Cardiac muscle cell (in vitro differentiated cells and primary cell): Measurements from ENCODE around the gene EIF1B. TPM values are rescaled to one million over a fixed set of nuclear protein-coding genes. Genes with fewer than 3 reads are reported as not detected.

Experiments
- DNase-seq, 2 donors: peaks; one replicate each; pipeline versions ENCODE4 v3.0.0 to v3.0.0-alpha.2; 2010 to 2017; ENCODE audit warnings: low read depth in 1 of 2, low spot score in 1 of 2
- H3K27ac ChIP-seq: fragments of 200-600 bp; sonication (generic); 2 replicates; pipeline ENCODE4 v1.5.1; 2016
- H3K27me3 ChIP-seq: fragments of 200-600 bp; sonication (generic); 2 replicates; pipeline ENCODE4 v1.6.0; 2016; ENCODE audit warnings: control low read depth
- H3K36me3 ChIP-seq: fragments of 200-600 bp; sonication (generic); 2 replicates; pipeline ENCODE4 v1.5.1; 2016; ENCODE audit warnings: control low read depth
- H3K4me1 ChIP-seq: fragments of 200-600 bp; sonication (generic); 2 replicates; pipeline ENCODE4 v1.8.1; 2017; ENCODE audit warnings: low read depth, mild to moderate bottlenecking, mixed run types
- H3K4me3 ChIP-seq: fragments of 200-600 bp; sonication (generic); 2 replicates; pipeline ENCODE4 v1.5.1; 2016; ENCODE audit warnings: mild to moderate bottlenecking
- H3K9me3 ChIP-seq: fragments of 200-600 bp; sonication (generic); 2 replicates; pipeline ENCODE4 v1.5.1; 2017; ENCODE audit warnings: low read depth, mild to moderate bottlenecking, control low read depth
- polyA plus RNA-seq: library from polyadenylated mRNA; unstranded; fragments of >200 nt; fragmentation: Nextera tagmentation; extraction: Ambion mirVana; gene quantifications from 2 replicates; pipeline ENCODE4 v1.2.1, GENCODE V29; 2016
- total RNA-seq: library from RNA; depleted of rRNA; stranded (reverse); fragments of >200 nt; gene quantifications from 2 replicates; pipeline ENCODE4 v1.2.3, GENCODE V29; 2016
- TF ChIP-seq, protein P1 (sequence below): IDR thresholded peaks from 2 replicates; pipeline ENCODE4 v1.5.1; 2012; ENCODE audit warnings: low read depth, mild to moderate bottlenecking, low read length

Gene EIF1B
- total and polyA plus RNA-seq, 2 experiments from 2014 or later: 23.3 to 187 TPM

DNA sequence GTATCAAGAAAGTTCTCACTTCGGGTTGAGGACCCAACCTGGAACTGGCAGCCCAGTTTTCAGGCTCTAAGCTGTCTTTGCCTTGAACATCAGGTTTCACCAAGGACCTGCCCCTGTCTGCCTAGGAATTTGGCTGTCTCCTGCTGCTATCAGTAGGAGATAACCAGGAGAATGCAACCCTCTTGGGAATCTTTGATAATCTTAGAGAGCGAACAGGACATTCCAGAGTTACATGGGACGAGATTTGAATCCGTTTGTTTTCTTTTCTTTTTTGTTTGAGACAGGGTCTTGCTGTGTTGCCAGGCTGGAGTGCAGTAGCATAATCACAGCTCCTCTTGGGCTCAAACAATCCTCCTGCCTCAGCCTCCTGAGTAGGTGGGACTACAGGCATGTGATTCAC is 18.0 kb upstream of the EIF1B start:
- Histone ChIP-seq H3K9me3 (no peaks in the 10 kb centered on the region), H3K36me3 (no peaks in the 10 kb centered on the region), H3K27ac (peak overlapping the region; percentile 80), H3K27me3 (no peaks in the 10 kb centered on the region), H3K4me3 (no peak overlapping the region), H3K4me1 (peaks cover 26% of the 10 kb centered on the region)
- TF ChIP-seq, protein P1, sequence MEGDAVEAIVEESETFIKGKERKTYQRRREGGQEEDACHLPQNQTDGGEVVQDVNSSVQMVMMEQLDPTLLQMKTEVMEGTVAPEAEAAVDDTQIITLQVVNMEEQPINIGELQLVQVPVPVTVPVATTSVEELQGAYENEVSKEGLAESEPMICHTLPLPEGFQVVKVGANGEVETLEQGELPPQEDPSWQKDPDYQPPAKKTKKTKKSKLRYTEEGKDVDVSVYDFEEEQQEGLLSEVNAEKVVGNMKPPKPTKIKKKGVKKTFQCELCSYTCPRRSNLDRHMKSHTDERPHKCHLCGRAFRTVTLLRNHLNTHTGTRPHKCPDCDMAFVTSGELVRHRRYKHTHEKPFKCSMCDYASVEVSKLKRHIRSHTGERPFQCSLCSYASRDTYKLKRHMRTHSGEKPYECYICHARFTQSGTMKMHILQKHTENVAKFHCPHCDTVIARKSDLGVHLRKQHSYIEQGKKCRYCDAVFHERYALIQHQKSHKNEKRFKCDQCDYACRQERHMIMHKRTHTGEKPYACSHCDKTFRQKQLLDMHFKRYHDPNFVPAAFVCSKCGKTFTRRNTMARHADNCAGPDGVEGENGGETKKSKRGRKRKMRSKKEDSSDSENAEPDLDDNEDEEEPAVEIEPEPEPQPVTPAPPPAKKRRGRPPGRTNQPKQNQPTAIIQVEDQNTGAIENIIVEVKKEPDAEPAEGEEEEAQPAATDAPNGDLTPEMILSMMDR: no peak
- no peak for DNase-seq

DNA sequence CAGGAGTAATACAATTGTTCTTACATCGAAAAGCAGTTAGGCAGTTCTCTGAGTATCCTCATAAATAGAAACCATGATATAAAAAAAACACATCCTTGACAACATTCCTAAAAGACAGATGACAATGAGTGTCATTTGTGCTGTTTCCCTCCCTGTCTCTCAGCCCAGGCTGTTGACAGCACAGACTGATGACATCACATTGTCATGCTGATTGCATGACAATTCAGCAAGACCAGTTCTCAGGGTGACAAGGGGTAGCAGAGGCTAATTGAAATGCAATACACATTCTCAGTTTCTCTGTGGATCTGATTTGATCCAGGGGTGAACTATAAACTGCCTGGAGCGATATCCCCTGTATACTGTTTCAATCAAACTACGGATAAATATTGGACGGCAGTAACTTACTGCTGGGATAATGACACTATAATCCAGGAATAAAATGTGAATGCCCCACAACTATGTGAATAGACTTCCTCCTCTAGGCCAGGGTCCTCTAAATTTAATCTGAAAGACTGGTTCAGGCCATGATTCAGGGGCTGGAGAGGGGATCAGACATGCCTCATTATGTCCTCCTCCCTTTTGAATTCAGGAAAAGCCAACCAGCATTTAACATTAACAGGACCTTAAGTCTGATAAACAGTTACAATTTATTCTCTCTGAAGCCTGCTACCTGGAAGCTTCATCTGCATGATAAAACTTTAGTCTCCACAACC is 16.7 kb upstream of the EIF1B start:
- peak in 1 of 2 donors; percentile 40 for DNase-seq
- Histone ChIP-seq H3K27ac (peak overlapping the region; percentile 80), H3K27me3 (no peaks in the 10 kb centered on the region), H3K4me3 (no peak overlapping the region), H3K4me1 (peaks cover 26% of the 10 kb centered on the region), H3K9me3 (no peaks in the 10 kb centered on the region), H3K36me3 (no peaks in the 10 kb centered on the region)
- TF ChIP-seq, protein P1: no peak

DNA sequence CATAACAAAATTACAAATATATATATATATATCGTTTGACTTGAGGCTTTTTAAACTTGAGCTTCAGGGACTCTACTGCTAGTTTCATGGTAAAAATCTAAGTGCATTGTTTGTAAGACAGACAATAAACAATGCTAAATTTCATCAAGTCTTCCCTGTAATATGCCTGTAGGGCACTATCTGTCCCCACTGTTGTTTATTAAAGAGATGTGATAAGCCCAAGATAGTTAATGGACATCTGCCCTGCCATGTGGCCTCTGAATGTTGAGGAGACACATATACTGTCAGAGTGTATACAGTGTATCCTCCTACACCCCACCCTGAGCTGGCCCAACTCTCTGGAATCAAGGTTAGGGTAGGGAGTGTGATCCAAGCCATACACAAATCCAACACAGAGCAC is 15.1 kb upstream of the EIF1B start:
- Histone ChIP-seq H3K36me3 (no peaks in the 10 kb centered on the region), H3K4me1 (peaks cover 26% of the 10 kb centered on the region), H3K9me3 (no peaks in the 10 kb centered on the region), H3K4me3 (no peak overlapping the region), H3K27ac (no peak overlapping the region), H3K27me3 (no peaks in the 10 kb centered on the region)
- TF ChIP-seq, protein P1: no peak
- no peak for DNase-seq

DNA sequence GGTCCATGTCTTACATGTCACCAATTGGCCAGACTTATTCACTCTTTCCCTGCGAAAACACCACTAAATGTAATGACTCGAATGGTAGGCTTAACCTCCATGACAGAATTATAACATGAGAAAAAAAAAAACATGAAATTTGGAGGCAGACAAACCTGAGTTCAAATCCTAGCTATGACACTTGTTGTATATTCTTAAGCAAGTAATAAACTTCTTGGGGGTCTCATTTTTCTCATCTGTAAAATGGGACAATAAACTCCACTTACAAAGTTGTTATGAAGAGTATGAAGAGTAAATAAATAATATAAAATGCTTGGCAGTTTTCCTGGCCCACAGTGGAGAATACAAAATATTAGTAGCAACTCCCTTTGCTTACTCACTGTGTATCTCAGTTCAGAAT is 11.4 kb upstream of the EIF1B start:
- DNase-seq: no peak
- TF ChIP-seq, protein P1: no peak
- peaks cover 1% of the 10 kb centered on the region for H3K4me1 ChIP-seq
- no peaks in the 10 kb centered on the region for H3K36me3 ChIP-seq
- H3K27me3 ChIP-seq: no peaks in the 10 kb centered on the region
- no peak overlapping the region for H3K4me3 ChIP-seq
- no peaks in the 10 kb centered on the region for H3K9me3 ChIP-seq
- H3K27ac ChIP-seq: no peak overlapping the region

DNA sequence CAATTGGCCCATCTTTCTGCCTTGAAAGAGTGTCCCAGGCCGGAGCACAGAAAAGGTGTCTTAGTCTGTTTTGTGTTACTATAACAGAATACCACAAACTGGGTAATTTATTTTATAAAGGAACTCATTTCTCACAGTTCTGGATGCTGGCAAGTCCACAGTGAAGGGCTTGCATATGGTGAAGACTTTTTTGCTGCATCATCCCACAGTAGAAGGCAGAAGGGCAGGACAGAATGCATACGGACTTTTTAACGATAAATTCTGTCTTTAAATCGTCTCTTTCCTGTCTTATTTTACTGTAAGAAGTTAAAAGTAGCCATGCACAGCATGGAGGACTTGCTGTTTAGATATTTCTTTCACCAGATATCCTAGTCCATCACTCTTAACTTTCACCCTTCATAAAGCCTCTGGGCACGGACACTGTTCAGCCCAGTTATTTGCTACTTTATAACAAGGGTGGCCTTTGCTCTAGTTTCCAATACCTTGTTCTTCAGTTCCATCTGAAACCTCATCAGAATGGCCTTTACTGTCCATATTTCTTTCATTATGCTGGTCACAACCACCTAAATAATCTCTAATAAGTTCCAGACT is 10.3 kb upstream of the EIF1B start:
- Histone ChIP-seq H3K4me1 (no peaks in the 10 kb centered on the region), H3K4me3 (no peak overlapping the region), H3K27me3 (no peaks in the 10 kb centered on the region), H3K9me3 (no peaks in the 10 kb centered on the region), H3K27ac (no peak overlapping the region), H3K36me3 (no peaks in the 10 kb centered on the region)
- TF ChIP-seq, protein P1: no peak
- DNase-seq: no peak
